Hepatocyte (in vitro differentiated cells): ENCODE data around the gene EIF4G3.

Source experiments
- EZH2 ChIP-seq: fragments of 200-600 bp; sonication (generic); IDR thresholded peaks from 2 replicates; pipeline ENCODE4 v1.6.1; 2016; ENCODE audit warnings: antibody characterized with exemption, mild to moderate bottlenecking, borderline replicate concordance
- EZH2phosphoT487 ChIP-seq: fragments of 200-600 bp; sonication (generic); IDR thresholded peaks from one replicate; pipeline ENCODE4 v1.6.1; 2018; ENCODE audit warnings: antibody characterized with exemption, mild to moderate bottlenecking, low read depth, moderate library complexity; ENCODE audit not compliant: unreplicated experiment, severe bottlenecking
- TF ChIP-seq, protein P1 (sequence below): fragments of 200-600 bp; sonication (generic); IDR thresholded peaks from 2 replicates; pipeline ENCODE4 v1.5.1; 2016; ENCODE audit warnings: antibody characterized with exemption, mild to moderate bottlenecking; ENCODE audit not compliant: poor library complexity

DNA sequence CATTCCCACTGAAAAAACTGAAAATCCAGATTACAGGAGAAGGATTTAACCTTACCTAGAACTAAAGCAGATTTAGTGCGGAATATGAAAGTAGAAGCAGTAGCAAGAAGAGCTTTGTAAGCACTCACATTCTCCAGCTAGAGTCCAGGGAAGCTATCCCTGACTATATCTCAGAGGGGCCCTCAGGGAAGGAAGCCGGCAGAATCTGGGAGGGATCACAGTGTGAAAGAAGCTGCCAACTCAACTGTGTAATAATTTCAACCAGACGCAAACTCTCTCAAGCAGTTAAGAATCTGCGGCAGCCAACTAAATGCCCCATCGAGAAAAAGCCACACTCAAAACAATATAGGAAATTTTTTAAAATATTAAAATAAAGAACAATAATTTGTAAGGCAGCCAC lies 163.8 kb downstream of the EIF4G3 start:
- TF ChIP-seq, protein P1, sequence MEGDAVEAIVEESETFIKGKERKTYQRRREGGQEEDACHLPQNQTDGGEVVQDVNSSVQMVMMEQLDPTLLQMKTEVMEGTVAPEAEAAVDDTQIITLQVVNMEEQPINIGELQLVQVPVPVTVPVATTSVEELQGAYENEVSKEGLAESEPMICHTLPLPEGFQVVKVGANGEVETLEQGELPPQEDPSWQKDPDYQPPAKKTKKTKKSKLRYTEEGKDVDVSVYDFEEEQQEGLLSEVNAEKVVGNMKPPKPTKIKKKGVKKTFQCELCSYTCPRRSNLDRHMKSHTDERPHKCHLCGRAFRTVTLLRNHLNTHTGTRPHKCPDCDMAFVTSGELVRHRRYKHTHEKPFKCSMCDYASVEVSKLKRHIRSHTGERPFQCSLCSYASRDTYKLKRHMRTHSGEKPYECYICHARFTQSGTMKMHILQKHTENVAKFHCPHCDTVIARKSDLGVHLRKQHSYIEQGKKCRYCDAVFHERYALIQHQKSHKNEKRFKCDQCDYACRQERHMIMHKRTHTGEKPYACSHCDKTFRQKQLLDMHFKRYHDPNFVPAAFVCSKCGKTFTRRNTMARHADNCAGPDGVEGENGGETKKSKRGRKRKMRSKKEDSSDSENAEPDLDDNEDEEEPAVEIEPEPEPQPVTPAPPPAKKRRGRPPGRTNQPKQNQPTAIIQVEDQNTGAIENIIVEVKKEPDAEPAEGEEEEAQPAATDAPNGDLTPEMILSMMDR, result no peak
- TF ChIP-seq EZH2, result no peak
- TF ChIP-seq EZH2phosphoT487, result no peak
